GM19239 (cell line): ENCODE data around the gene ZNF93.
"Not testable (repeated sequence)": the region's sequence is repeated elsewhere in the genome, so short reads cannot be mapped to it uniquely, and the experiment has no call there.

Source experiments
- DNase-seq: peaks from one replicate; pipeline ENCODE4 v3.0.0; 2011; ENCODE audit warnings: low spot score; ENCODE audit not compliant: insufficient read length
- FAIRE-seq: peaks from 2 replicates; lab custom pipeline; 2011; peaks lifted over from hg19 to GRCh38; lab: Jason Lieb, UNC

ZNF93 gene

DNA sequence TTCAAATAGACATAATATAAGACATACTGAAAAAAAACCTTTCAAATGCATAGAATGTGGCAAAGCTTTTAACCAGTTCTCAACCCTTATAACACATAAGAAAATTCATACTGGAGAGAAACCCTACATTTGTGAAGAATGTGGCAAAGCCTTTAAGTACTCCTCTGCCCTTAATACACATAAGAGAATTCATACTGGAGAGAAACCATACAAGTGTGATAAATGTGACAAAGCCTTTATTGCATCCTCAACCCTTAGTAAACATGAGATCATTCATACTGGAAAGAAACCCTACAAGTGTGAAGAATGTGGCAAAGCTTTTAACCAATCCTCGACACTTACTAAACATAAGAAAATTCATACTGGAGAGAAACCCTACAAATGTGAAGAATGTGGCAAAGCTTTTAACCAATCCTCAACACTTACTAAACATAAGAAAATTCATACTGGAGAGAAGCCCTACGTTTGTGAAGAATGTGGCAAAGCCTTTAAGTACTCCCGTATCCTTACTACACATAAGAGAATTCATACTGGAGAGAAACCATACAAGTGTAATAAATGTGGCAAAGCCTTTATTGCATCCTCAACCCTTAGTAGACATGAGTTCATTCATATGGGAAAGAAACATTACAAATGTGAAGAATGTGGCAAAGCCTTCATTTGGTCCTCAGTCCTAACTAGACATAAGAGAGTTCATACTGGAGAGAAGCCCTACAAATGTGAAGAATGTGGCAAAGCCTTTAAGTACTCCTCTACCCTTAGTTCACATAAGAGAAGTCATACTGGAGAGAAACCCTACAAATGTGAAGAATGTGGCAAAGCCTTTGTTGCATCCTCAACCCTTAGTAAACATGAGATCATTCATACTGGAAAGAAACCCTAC, 32.9 kb downstream of the ZNF93 start:
- DNase-seq, FAIRE-seq: not testable (repeated sequence)

GRCh38 chr19:19937403-19937802, 36.7 kb downstream of the ZNF93 start:
- DNase-seq (no peak), FAIRE-seq (no peak)

GRCh38 chr19:19938449-19938848, 37.7 kb downstream of the ZNF93 start:
- DNase-seq: no peak
- no peak for FAIRE-seq

DNA sequence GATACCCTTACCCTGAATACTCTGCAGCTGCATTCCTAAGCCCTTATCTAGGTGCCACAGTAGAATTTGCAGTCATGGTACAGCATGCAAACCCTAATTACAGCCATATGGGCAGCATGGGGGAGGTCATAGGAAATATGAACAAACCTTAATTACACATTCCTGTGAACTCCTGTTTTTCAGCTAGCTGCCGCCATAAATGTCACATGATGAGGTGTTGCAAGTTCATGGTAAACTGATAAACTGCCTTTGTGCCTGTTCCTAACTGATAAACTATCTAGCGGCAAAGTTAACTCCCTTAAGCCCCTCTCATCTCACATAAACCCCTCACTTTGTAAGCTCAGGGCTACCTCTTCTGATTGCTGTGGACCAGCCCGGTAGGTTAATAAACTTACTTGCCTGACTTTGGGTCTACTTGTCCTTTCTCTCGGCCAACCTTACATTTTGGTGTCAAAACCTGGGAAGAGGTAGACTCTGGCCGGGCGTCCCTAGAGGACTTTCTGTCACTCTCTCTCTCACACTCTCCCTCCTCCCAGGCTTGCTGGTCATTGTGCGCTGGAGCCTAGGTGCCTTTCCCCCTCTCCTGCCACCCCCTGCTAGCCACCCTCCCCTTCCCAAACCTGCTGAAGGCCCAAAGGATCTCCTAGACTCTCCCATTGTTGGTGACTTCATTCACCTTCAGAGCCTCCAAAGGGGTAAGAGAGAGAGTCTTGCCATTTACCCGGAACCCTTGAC, 43.3 kb downstream of the ZNF93 start:
- DNase-seq: no peak
- FAIRE-seq: no peak

- FAIRE-seq: no peak
Measured at GRCh38 chr19:19944583-19944880, 43.8 kb downstream of the ZNF93 start.

DNA sequence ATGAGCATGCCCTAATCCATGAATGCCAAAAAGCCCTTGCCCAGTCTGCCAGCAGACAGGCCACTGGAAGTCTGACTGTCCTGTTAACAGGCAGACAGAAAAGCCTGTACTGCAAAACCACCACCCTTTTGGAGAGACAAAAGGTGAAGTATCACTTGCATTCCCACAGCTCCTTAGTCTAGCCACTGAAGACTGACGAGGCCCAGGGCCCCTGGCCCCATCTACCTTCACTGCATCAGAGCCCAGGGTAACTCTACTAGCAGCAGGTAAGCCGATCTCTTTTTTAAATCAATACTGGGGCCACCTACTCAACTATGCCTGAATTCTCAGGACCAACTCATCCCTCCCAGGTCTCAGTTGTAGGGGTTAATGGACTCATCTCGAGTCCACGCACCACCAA, 45.5 kb downstream of the ZNF93 start:
- DNase-seq (no peak), FAIRE-seq (no peak)

More at GRCh38 chr19:19944583-19944880, 43.8 kb downstream of the ZNF93 start:
- DNase-seq: no peak

DNA sequence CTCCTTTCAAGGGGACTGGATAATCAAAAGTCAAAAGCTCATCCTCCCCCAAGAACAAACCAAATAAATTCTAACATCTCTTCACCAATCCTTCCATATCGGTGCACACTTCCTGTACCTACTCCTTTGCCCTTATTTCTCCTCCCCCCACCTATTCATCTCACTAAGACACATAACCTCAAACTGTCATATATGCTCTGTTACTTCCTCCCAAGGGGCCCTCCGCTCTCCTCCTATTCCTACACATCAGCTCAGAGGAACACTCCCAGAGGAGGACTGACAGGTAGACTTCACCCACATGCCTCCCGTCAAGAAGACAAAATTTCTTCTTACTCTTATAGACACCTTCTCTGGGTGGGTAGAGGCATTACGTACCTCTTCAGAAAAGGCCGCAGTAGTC, 48.1 kb downstream of the ZNF93 start:
- DNase-seq (no peak), FAIRE-seq (no peak)

DNA sequence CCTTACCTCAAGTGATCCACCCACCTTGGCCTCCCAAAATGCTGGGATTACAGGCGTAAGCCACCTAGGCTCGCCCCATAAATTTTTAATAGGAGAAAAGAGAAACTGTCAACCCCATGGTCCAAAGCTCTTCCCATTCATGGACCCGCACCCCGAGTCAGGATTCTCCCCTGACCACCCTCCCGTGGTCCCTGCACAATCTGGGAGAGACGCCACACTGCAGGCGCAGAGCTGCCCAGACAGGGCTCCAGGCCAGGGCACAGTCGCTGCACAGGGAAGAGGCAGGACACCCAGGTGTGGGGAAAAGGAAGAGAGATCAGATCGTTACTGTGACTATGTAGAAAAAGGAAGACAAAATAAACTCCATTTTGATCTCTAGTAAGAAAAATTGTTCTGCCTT, 54.5 kb downstream of the ZNF93 start:
- DNase-seq: no peak
- FAIRE-seq: no peak

- FAIRE-seq: no peak
- DNase-seq: no peak
Measured at GRCh38 chr19:19956434-19957075, 55.8 kb downstream of the ZNF93 start.

DNA sequence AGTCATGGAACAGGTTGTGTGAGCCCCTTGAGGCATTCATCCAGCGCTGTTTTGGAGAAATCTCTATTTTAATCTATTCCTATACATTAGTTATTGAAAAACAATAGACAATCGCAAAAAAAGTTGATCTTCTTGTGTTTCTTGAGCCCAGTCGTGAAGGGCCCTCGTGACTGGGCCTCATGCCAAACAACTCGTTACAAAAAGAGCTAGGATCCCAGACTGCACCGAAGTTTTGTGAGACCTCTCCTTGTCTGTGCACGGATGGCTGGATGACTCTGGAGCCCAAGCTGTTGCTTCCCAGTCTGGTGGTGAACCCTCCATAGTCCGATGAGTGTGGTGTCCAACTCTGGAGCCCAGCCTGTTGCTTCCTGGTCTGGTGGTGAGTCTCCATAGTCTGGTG, 57.0 kb downstream of the ZNF93 start:
- DNase-seq, FAIRE-seq: not testable (repeated sequence)

DNA sequence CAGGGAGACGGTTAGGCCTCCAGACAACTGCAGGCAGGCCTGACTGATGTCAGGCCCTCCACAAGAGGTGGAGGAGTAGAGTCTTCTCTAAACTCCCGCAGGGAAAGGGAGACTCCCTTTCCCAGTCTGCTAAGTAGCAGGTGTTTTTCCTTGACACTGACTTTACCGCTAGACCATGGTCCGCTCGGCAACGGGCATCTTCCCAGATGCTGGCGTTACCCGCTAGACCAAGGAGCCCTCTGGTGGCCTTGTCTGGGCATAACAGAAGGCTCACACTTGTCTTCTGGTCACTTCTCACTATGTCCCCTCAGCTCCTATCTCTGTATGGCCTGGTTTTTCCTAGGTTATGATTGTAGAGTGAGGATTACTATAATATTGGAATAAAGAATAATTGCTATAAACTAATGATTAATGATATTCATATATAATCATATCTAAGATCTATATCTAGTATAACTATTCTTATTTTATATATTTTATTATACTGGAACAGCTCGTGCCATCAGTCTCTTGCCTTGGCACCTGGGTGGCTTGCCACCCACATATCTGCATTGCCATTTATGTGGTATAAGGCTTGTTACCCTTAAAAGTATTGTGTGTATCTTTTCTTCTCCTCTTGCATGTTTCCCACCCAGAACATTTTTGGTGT, 58.5 kb downstream of the ZNF93 start:
- not testable (repeated sequence) for DNase-seq, FAIRE-seq

DNA sequence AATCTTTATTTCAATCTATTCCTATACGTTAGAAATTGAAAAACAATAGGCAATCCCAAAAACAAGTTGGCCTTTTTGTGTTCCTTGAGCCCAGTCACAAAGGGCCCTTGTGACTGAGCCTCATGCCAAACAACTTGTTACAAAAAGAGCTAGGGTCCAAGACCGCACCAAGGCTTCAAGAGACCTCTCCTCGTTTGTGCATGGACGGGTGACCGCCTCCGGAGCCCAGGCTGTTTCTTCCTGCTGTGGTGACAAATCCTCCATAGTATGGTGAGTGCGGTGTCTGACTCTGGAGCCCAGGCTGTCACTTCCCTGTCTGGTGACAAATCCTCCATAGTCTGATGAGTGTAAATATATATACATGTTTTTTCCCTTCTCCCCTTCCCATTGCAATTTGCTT, 63.7 kb downstream of the ZNF93 start:
- FAIRE-seq (no peak), DNase-seq (no peak)

- not testable (repeated sequence) for DNase-seq, FAIRE-seq
Measured at GRCh38 chr19:19966126-19966525, 65.4 kb downstream of the ZNF93 start.

- DNase-seq (no peak), FAIRE-seq (no peak)
Measured at GRCh38 chr19:19966862-19967261, 66.1 kb downstream of the ZNF93 start.
